ENCODE measurements around the gene TBC1D21. TPM values are rescaled to one million over a fixed set of nuclear protein-coding genes. Genes with fewer than 3 reads are reported as not detected.

The TBC1D21 gene
- total and polyA plus RNA-seq, 2 of the 8 experiments (the other 6 are each of a cell fraction or from before 2014, with no cell fraction given): not detected

DNA sequence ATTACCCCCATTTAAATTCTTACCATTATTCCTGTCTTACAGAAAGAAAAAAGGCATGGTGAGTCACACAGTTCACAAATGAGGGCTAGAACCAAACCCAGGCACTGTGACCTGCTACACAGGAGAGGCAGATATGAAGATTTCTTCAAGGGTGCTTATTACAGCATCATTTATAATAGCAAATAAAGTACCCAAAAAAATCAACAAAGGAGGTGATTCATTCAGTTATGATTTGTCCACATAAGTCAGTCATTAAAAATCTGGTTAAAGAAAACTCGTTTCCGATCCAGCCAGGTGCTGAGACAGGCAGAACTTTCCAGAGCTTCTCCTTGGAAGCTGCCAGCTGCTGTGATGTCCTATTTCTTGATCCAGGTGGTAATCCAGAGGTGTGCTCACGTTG is 45.4 kb downstream of the TBC1D21 start:
- Histone ChIP-seq H3K9me3 (ENCODE audit: insufficient read depth in 2 of 2, low read depth in 1 of 2, low read length in 1 of 2) (no peaks in the 10 kb centered on the region), H3K4me1 (replicated peaks in 1 of 4; ENCODE audit: control insufficient read depth in 3 of 4, insufficient read depth in 4 of 4, low read length in 3 of 4) (peaks cover 0 to 28% (median 19%) of the 10 kb centered on the region in 4 experiments; a peak in 6 of 7 replicates), H3K4ac (replicated peaks; ENCODE audit: insufficient read length, low read depth, low read length) (no peak overlapping the region), H2BK20ac (ENCODE audit: low read length) (no peak overlapping the region), H2BK5ac (ENCODE audit: low read depth, low read length) (no peak overlapping the region), H3K23ac (ENCODE audit: insufficient read length) (no peak overlapping the region), H3K79me2 (ENCODE audit: control insufficient read depth in 1 of 2, insufficient read depth in 2 of 2, low read length in 2 of 2) (no peaks in the 10 kb centered on the region), H4K20me1 (replicated peaks in 1 of 2; ENCODE audit: control insufficient read depth in 1 of 2, insufficient read depth in 2 of 2, low read length in 2 of 2) (no peaks in the 10 kb centered on the region), H4K5ac (ENCODE audit: insufficient read length, low read depth, low read length) (no peak overlapping the region), H3K36me3 (ENCODE audit: control insufficient read depth in 2 of 4, insufficient read depth in 4 of 4, low read length in 3 of 4) (peaks cover 0 to 11% (median 0%) of the 10 kb centered on the region in 4 experiments; a peak in 1 of 8 replicates), H3K4me2 (ENCODE audit: insufficient read depth in 1 of 2, low read depth in 2 of 2, low read length in 2 of 2) (no peak overlapping the region), H4K8ac (ENCODE audit: extremely low read depth, insufficient read depth, low read length) (no peak overlapping the region), H3K23me2 (ENCODE audit: low read depth, low read length) (no peaks in the 10 kb centered on the region), H2AFZ (ENCODE audit: low read length) (no peak overlapping the region), H3K18ac (ENCODE audit: extremely low read depth, low read length) (no peak overlapping the region), H3K56ac (replicated peaks; ENCODE audit: insufficient read length, low read depth, low read length) (no peak overlapping the region), H3K79me1 (ENCODE audit: low read depth, low read length) (peaks cover 2% of the 10 kb centered on the region; the same call in 1 of the 2 replicates), H3K14ac (ENCODE audit: insufficient read length) (no peak overlapping the region), H2AK5ac (ENCODE audit: low read depth, low read length) (no peak overlapping the region), H4K91ac (replicated peaks; ENCODE audit: insufficient read length, low read length) (no peak overlapping the region), H3K27ac (ENCODE audit: low read depth, low read length) (no peak overlapping the region), H2BK15ac (ENCODE audit: low read length) (no peak overlapping the region), H2BK120ac (replicated peaks; ENCODE audit: low read depth, low read length) (no peak overlapping the region), H3K27me3 (replicated peaks in 1 of 4; ENCODE audit: control insufficient read depth in 3 of 4, extremely low read depth in 1 of 4, insufficient read depth in 3 of 4, low read length in 3 of 4) (no peaks in the 10 kb centered on the region; a peak in 1 of 7 replicates), H3K4me3 (ENCODE audit: extremely low read depth in 1 of 4, insufficient read depth in 2 of 4, low read depth in 3 of 4, low read length in 4 of 4) (no peak overlapping the region), H3K9ac (replicated peaks in 1 of 4; ENCODE audit: extremely low read depth in 1 of 4, low read depth in 3 of 4, low read length in 3 of 4) (no peak overlapping the region), H2BK12ac (ENCODE audit: low read depth, low read length) (no peak overlapping the region)
- no peak for DNase-seq (ENCODE audit: low read depth in 1 of 2, low spot score in 2 of 2)
- no peak for FAIRE-seq
- POLR2A ChIA-PET (ENCODE audit: partially characterized antibody): no interaction called here
- CTCF ChIA-PET (ENCODE audit: partially characterized antibody): interaction anchor here (1.0 to 2.6 kb wide), 4 partner anchors 9 to 45 kb away, joined by 4 to 7 read pairs (median 6); partner anchors contain the start of gene TBC1D21
- 91% methylated on average over 3 of the region's 3 CpGs; no CpG with 5 or more reads in 1 of the 2 experiments for WGBS, 2 experiments (ENCODE audit: extremely low coverage in 1 of 2, insufficient coverage in 1 of 2, insufficient read length in 1 of 2, insufficient replicate concordance in 2 of 2, low coverage in 1 of 2, low lambda C conversion rate in 2 of 2, missing lambda C conversion rate in 1 of 2)
- no peak for TF ChIP-seq KDM1A (IDR thresholded peaks at IDR 0.05; ENCODE audit: borderline replicate concordance, low read length)

Measured in H1 (cell line).